HG03575 (cell line): ENCODE results near the gene C12orf50.
"Not testable (repeated sequence)": the region's sequence is repeated elsewhere in the genome, so short reads cannot be mapped to it uniquely, and the experiment has no call there.

ENCODE experiments used
- ATAC-seq: cut with Tn5 transposase; IDR thresholded peaks from one replicate; pipeline ENCODE4 v1.9.1; 2021; ENCODE audit not compliant: unreplicated experiment, insufficient number of reproducible peaks, low FRiP score; ENCODE audit errors: extremely low read depth

The C12orf50 gene

DNA sequence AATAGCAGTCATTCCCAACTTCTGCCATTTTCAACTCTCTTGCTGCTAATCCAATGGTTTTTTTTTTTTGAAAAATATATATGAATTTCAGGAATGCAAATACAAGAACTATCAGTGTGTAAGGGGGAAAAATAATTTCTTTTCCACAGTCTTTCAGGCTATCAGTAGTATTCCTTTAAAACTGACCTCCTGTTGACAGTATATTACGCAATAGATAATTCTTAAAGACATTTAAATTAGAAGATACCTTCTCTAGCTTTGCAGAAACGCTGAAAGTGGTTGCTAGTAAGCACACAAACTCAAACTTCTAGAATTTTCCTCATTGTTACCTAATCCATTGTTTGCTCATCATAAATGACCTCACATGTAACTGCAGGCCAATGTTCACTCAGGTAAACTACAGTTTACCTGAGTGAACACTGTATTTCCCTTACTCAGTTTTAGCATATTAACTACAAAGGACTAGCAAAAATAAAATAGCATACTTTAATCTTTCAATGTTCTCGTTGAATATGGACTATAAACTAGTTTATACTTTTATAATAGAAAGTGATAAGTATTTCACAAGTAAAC, at the start of gene C12orf50:
Gene C12orf50 (minus strand): TSS at position 309 of the 573 bp plus-strand sequence. CDS start 2,439 bp downstream, outside the sequence.
- no peak for ATAC-seq

DNA sequence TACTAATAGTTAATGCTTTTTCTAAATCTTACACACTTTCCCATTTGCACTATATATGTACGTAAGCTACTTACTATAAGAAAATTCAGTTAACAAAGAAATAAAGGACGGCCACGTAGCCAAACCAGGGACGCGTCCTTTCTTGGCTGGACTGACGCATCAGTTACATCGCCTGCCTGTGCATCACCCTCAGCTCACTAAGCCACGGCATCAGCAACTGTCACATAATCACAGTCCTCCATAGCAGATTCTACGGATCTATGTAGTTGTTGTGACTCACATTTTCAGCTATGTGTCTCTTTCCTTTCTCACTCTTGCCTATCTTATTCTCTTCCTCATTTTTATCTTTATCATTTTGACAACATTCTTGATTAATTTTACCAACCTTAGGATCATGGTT, 38.1 kb upstream of the C12orf50 start:
- no peak for ATAC-seq

- peak; percentile 79 for ATAC-seq
These were observed 34.2 kb upstream of the C12orf50 start for GRCh38 chr12:88063375-88063774.

- ATAC-seq = peak; percentile 71
These were observed 33.3 kb upstream of the C12orf50 start for GRCh38 chr12:88062474-88062873.

- ATAC-seq = no peak
These were observed 29.5 kb upstream of the C12orf50 start for GRCh38 chr12:88058719-88059077.

DNA sequence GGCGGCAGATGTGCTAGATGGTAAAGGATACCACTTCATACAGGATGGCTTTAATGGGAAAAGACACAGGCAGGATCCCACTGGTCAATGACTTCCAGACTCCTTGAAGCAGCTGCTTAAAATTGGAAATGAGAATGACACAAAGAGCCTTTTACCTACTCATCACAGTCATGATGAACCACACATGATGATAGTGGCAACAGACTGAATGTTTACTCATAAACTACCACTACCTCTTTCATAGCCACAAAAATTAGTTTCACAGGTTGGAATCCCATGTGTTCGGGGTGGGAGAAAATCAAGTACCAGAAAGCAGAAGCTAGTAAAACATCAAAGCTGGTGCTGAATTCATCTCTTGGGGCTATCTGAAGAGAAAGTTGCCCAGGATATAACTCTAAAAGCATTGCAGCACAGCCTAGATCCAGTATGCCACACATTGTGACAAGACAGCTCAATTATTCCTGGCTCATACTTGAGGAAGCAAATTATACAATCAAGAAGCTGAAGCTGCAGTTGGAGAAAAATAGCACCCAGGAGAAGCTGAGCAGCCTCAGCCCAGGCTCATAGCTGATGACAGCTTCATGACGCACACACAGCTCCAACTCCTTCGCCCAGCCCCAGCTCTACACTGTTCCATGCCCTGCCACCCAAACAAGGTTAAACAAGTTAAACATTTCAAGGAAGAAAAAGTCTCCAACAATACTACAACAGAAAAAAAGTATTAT, 29.0 kb upstream of the C12orf50 start:
- no peak for ATAC-seq

DNA sequence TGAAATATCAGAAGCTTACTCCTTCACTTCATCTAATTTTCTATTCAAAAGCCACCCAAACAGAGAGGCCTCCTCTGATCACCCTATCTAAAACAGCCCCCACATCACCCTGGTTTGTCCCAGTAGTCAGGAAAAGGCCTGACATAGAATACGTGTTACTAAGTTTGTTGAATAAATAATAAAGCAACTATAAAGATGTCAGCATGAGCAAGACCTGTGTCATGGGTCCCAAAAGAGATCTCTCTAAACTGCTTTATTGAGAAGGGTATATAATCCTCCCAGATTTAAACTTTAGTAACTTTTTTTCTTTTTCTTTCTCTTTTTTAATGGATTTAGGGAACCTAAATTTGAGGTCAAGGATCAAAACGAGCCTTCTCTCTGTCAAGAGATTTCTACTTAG, 27.4 kb upstream of the C12orf50 start:
- ATAC-seq = no peak

- ATAC-seq = no peak
These were observed 23.5 kb upstream of the C12orf50 start for GRCh38 chr12:88052686-88053085.

- no peak for ATAC-seq
These were observed 14.8 kb upstream of the C12orf50 start for GRCh38 chr12:88044035-88044434.

DNA sequence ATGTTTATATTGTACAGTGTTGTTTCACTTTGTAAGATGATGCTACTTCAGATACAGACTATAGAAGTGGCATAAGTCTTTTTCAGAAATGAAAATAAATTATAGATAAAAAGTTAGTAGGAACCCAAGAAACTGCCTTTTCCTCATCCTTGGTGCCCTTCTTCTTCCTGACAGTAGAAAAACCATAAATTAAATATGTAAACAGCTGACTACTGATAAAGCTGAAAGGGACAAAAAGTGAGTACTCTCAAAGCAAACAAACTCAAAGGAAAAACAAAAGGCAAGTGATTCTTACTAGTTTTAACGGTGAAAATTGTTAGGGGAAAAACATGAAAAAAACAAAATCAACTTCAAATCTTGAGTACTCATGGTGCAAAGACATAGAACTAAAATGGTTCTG, 8.6 kb upstream of the C12orf50 start:
- no peak for ATAC-seq

- no peak for ATAC-seq
These were observed 7.3 kb upstream of the C12orf50 start for GRCh38 chr12:88036353-88036965.

GRCh38 chr12:88035907-88036289, 6.7 kb upstream of the C12orf50 start:
- ATAC-seq = peak; percentile 7

DNA sequence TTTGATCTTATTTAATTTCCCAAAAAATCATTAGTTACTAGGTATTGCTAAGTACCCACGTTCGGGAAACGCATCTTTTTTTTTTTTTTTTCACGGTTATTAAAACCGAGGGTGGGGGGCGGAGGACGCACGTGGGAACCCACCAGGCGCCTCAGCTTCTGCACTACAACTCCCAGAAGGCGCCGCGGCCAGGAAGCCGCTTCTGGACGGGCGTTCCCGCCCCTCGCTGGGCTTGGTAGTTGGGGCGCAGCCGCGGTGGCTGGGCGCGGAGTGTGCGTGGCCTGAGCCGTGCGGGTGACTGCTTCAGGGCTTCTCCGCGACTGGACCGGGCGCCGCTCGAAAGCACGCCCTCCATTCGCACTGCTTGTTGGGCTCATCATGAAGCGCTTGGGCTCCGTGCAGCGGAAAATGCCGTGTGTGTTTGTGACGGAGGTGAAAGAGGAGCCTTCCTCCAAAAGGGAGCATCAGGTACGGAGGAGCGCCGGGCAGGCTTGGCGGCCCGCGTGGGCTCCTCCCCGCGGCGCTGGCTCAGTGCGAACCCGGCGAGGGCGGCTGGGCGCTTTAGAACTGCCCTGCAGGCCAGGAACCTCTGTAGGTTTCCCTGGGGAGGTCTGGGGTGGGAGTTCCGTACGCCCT, 6.2 kb upstream of the C12orf50 start:
- peak; percentile 96 for ATAC-seq

DNA sequence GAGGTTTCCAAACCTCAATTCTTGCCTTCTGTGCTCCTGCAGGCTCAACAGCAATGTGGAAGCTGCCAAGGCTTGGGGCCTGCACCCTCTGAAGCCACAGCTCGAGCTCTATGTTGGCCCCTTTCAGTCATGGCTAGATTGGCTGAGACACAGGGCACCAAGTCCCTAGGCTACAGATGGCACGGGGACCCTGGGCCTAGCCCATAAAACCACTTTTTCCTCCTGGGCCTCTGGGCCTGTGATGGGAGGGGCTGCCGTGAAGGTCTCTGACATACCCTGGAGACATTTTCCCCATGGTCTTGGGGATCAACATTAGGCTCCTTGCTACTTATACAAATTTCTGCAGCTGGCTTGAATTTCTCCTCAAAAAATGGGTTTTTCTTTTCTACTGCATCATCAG, 2.0 kb upstream of the C12orf50 start:
- ATAC-seq = not testable (repeated sequence)

GRCh38 chr12:88026196-88026595, 3.0 kb downstream of the C12orf50 start:
- no peak for ATAC-seq

DNA sequence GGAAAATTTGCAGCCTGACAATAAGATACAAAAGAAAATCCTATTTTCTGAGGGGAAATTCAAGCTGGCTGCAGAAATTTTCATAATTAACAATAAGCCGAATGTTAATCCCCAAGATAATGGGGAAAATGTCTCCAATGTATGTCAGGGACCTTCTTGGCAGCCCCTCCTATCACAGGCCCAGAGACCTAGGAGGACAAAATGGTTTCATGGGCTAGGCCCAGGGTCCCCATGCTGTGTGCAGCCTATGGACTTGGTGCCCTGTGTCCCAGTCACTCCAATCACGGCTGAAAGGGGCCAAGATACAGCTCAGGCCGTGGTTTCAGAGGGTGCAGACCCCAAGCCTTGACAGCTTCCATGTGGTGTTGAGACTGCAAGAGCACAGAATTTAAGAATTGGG, 11.2 kb downstream of the C12orf50 start:
- ATAC-seq = no peak

- no peak for ATAC-seq
These were observed 13.4 kb downstream of the C12orf50 start for GRCh38 chr12:88015825-88016224.

- no peak for ATAC-seq
These were observed 17.4 kb downstream of the C12orf50 start for GRCh38 chr12:88011755-88012154.

DNA sequence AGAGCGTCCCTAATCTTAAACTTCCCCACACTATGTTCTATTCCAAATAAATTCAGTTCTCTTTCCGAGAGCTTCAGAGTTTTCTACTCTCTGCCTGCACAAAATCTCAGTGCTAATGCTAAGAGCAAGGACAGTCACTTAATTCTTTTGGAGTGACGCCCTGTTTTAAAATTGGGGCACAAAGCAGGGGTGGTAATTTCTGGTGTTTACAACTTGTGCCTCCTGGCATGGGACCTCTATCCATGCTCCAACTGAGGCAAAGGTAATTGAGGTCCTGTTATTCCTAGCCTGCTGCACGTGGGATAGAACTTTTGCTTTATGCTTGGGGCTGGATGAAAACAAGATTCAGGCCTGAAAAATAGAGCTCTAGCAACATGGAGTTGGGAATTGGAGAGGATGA, 22.9 kb downstream of the C12orf50 start:
- ATAC-seq = no peak

GRCh38 chr12:88001327-88001726, 27.9 kb downstream of the C12orf50 start:
- ATAC-seq = no peak
